Cardiac atrium fibroblast (primary cell): ENCODE measurements around the gene CACNA1E. TPM values are rescaled to one million over a fixed set of nuclear protein-coding genes. Genes with fewer than 3 reads are reported as not detected.

Experiments used
- total RNA-seq: library from RNA; depleted of rRNA; stranded (reverse); fragments of >200 nt; gene quantifications from 2 replicates; pipeline ENCODE4 v1.2.3, GENCODE V29; 2015

CACNA1E gene
- not detected in 2 replicates for total RNA-seq

DNA sequence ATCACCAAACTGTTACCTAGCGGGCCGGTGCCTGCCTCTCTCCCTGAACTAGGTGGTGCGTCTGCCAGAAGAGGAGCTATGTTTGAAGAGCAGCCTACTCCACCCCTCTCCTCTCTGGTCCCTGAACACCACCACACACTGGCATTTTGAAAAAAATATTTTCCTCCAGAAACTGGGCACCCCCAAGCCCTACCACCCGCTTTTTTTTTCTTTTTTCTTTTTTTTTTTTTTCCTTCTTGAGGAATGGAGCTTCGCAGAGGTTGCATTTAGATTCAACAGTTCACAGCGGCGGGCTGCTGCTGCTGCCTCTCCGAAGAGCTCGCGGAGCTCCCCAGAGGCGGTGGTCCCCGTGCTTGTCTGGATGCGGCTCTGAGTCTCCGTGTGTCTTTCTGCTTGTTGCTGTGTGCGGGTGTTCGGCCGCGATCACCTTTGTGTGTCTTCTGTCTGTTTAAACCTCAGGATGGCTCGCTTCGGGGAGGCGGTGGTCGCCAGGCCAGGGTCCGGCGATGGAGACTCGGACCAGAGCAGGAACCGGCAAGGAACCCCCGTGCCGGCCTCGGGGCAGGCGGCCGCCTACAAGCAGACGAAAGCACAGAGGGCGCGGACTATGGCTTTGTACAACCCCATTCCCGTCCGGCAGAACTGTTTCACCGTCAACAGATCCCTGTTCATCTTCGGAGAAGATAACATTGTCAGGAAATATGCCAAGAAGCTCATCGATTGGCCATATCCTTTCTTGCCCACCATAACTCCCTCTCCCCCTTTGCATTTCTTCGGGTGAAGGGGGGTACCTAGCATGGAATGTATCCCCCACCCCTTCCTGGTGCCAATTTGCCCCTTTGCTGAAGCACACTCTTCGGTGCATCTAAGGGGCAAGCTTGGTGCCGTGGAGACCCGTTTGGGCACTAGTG is at the start of gene CACNA1E:
CACNA1E (plus strand) TSS at position 233 of the 911 bp plus-strand sequence; CDS start at position 461, 228 bp downstream.

